Measurements from ENCODE around the gene RAX.

The RAX gene

GRCh38 chr18:59272891-59273758 is at the start of gene RAX:
Gene RAX (minus strand): TSS chr18:59273454. CDS start chr18:59273206, 248 bp downstream.
- DNase-seq = no peak

GRCh38 chr18:59318460-59319050 is 45.3 kb upstream of the RAX start, which contains the start of gene CPLX4:
Gene CPLX4 (minus strand): TSS chr18:59318649. CDS start chr18:59318462, 187 bp downstream.
- no peak for DNase-seq

- DNase-seq = no peak
Observed at GRCh38 chr18:59311631-59312030, 38.4 kb upstream of the RAX start.

DNA sequence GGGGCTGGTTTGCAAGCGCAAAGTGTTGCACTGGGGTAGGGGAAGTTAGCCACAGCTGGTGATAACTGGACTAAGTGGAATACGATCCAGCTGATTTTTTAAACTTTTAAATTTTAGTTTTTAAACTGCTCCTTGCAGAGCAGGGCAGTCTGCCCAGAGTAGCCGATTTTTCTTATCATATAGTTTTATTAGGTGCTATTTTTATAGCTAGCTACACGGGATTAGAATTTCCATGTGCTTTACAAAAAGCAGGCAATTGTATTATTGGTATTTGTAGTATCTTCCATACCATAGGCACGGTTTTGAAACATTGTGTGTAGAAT is 35.6 kb upstream of the RAX start:
- DNase-seq = no peak

- DNase-seq = peak; percentile 75
Observed at GRCh38 chr18:59308248-59308937, 35.1 kb upstream of the RAX start.

DNA sequence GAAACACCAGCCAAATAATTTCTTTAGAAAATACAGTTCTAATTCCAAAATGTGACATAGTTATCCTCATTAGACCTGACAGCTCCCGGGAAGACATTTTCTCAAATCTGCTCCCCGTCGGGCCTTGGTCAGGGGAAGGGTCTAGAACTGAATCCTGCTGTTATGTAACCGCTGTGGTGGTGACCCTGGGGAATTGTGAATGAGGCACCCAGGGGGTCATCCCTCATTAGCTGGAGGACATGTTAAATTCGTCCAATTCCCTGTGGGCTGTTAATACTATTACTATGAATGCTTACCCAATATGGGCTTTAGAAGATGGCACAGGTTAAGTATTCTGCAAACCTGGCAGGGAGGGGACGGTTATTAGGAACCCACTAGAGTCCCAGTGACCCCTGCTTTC is 33.4 kb upstream of the RAX start:
- no peak for DNase-seq

- no peak for DNase-seq
Observed at GRCh38 chr18:59305295-59305694, 32.0 kb upstream of the RAX start.

DNA sequence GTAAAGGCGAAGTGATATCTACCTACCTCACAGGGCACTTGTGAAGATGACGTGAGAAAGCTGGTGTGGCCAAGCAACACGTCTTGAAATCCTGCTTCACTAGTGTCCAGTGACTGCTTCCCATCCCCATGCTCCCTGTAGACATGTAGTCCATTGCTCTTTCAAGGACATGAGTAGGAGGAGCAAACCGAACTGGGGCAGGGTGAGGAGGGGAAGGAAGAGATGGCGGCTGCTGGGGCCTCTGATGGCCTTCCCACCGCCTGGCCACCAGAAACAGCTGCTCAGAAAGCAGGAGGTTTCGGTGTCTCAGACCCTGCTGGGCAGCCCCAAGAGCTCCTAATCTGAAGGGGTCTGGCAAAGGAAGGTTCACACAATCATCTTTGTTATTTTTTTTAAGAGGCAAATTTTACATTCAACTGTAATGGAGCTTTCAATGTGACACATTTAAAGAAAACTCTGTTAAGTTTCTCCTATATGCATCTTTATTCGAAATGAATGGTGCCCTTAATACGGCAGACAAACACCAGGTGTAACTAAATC is 30.5 kb upstream of the RAX start:
- no peak for DNase-seq

GRCh38 chr18:59303006-59303405 is 29.8 kb upstream of the RAX start:
- DNase-seq = no peak

DNA sequence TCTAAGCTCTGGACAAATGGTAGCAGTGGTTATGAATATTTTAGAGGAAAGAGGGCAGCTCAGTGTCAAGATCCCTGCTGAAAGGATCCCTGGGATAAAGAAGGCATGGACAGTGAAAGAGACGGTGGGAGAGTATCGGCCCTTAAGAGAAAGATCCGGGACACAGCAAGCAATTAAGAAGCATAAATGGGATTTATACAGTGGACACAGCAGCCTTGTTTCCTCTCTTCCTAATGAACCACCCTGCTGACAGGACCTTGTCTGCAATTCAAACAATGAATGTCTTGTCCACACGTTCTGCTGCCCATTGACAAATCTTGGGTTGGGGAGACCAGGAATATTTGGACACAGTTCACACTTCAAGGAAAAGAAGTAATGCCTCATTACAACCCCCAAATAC is 28.7 kb upstream of the RAX start:
- no peak for DNase-seq

GRCh38 chr18:59300676-59301285 is 27.5 kb upstream of the RAX start:
- no peak for DNase-seq

- no peak for DNase-seq
Observed at GRCh38 chr18:59298871-59299270, 25.6 kb upstream of the RAX start.

- no peak for DNase-seq
Observed at GRCh38 chr18:59293317-59293716, 20.1 kb upstream of the RAX start.

- no peak for DNase-seq
Observed at GRCh38 chr18:59286341-59286740, 13.1 kb upstream of the RAX start.

DNA sequence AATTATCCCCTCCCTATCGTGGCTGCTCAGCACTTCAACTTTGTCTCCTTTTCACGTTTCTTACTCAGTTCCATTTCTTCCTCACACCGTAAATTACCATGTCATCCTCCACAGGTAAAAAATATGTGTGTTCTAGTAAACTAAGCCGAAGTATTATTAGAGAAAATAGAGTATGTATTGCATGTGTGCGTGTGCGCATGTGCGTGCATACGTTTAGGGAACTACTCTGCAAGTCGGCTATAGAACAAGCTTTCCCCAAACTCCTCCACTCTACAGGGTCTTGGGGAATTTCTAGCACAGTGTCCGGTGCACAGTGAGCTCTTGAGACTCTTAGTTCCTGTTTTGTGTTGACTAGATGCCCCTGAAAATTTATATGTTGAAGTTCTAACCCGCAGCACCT is 9.1 kb upstream of the RAX start:
- no peak for DNase-seq

GRCh38 chr18:59279722-59280121 is 6.5 kb upstream of the RAX start:
- DNase-seq = no peak

DNA sequence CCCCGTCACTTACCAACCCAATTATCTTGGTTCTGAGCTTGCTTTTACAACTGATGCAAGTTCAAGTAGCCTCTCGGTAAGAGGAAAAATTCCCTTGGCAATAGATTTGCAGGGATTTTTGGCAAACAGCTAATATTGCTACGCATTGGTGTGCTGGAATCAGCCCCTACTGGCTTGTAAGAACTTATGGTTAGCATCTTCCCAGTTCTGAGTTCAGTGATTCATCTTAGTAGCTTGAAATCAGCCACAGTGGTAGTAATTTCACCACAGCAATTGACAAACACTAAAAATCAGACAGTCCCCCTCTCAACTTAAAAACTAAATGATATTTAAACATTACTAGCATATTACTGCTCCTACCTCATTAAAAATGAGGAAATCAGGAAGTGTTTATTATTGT is 5.9 kb upstream of the RAX start:
- no peak for DNase-seq

- DNase-seq = no peak
Observed at GRCh38 chr18:59278793-59279192, 5.5 kb upstream of the RAX start.

GRCh38 chr18:59276047-59276446 is 2.8 kb upstream of the RAX start:
- DNase-seq = no peak

- DNase-seq = no peak
Observed at GRCh38 chr18:59275406-59275949, 2.2 kb upstream of the RAX start.

- no peak for DNase-seq
Observed at GRCh38 chr18:59274533-59274928, 1.3 kb upstream of the RAX start.

DNA sequence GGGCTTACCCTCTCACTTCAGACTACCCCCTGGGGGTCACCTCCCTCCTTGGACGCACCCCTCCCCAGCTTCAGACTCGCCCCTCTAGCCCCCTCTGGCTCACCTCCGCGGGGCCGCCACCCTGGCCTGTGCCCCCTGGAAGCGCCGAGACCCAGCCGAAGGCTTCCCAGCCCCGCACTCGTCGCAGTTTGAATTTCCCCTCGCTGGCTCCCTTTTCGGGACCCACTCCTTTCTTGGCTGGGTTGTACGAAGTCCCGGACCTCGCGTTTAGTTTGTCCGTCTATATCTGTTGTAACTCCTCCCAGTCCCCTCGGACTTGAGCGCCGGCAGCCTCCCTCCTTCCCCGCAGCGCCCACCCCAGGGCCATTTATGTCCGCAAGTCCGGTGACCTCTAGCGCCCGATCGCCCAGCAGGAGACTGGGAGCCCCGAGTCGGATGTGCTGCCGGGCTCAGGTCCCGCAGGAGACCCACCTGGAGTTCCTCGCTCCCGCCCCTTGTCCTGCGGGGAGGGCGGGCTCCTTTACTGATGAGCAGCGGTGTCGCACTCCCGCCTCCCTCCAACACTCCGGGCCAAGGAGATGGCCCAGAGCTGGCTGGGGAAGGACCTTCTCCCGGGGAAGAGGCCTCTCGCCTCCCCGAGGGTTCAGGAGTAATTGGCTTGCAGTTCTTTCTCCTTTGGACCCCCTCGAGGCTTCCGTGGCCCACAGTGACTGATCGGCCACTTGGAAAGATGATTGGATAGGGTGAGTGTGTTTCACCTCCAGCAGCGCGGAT is 692 bp upstream of the RAX start:
- no peak for DNase-seq
